ENCODE data around the gene DHRS12.

Gene DHRS12

GRCh38 chr13:51782026-51782710 is 21.8 kb downstream of the DHRS12 start:
- no peak for DNase-seq (ENCODE audit: low read depth in 3 of 3)

DNA sequence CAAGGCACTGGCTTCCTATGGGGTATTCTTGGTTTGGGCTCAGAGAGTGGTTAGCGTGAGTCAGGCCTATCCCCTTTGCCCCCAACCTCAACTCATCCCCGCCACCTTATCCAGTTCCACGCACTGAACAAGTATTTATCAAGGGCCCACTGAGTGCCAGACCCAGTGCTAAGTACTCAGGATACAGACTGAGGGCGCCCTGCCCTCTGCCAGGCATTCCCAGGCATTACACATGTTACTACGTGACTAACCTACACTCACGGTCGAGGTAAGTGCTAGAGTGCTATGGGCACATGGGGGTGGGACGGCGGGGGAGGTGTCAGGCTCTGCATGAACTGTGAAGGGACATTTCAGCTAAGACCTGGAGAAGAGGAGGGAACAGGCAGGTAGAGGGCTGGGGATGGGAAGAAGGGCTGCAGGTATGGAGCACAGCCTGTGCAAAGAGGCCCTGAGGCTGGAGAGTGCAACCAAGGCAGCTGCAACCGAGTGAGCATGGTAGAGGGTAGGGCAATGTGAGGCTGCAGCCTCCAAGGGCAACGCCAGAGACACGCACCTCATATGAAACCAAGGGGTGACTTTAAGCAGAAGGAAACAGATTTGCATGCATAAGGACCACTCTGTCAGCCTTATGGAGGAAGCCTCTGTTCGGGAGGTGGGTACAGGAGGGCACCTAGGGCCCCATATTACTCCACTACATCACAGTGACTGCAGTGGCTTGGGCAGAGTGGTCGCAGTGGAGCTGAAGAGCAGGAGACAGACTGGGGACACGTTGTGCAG is 22.5 kb downstream of the DHRS12 start:
- DNase-seq (ENCODE audit: low read depth in 3 of 3): no peak

DNA sequence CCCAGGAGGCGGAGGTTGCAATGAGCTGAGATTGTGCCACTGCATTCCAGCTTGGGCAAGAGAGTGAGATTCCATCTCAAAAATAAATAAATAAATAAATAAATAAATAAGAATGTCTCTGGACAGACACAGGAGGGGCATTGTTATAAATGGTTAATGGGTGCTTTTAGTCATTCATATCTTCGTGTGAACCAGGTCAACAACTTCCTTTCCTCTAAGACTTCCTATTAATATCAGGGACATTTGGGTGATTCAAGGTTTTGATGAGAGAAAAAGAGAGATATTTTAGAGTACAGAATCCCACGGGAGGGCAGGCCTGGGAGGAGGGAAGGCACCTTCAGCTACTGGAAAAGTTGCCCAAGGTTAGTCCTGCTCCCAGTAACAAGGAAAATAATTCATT is 23.9 kb downstream of the DHRS12 start:
- no peak for DNase-seq (ENCODE audit: low read depth in 3 of 3)

DNA sequence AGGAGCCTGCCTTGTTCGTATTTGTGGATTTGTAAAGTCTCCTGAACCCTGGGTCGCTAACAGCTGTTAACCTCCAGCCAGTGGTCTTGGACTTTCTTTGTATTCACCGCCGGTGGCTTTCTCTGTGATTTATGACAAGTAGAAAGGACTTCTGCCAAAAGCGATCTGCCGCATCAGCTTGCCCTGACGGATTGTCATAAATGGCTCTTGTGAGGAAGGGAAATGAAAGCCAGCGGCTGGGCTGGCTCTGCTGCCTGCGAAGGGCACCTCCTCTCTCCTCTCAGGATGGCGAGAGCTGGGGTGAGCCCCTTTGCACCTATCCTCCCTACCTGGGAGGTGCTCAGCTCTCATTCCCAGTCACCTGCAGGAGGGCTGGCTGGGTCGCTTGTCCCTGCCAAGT is 25.6 kb downstream of the DHRS12 start:
- no peak for DNase-seq (ENCODE audit: low read depth in 3 of 3)

DNA sequence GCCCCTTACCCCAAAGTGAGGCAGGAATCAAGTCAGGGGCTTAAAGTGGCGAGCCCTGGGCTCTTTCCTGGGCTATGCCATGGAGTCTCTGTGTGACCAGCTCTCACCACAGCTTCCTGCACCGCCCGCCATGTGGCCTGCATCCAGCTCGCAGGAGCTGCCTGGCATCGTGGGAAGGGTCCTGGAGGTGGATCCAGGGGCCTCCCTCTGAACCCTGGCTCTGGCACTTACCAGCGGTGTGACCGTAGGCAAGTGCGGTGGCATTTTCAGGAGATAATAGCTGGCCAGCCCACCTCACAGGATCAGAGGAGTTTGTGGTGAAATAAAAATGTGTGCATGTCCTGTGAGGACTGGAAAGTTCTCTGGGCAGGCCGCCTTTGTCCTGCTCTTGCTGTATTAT is 26.0 kb downstream of the DHRS12 start:
- DNase-seq (ENCODE audit: low read depth in 3 of 3): no peak

GRCh38 chr13:51776179-51776578 is 27.8 kb downstream of the DHRS12 start:
- DNase-seq (ENCODE audit: low read depth in 3 of 3): no peak

DNA sequence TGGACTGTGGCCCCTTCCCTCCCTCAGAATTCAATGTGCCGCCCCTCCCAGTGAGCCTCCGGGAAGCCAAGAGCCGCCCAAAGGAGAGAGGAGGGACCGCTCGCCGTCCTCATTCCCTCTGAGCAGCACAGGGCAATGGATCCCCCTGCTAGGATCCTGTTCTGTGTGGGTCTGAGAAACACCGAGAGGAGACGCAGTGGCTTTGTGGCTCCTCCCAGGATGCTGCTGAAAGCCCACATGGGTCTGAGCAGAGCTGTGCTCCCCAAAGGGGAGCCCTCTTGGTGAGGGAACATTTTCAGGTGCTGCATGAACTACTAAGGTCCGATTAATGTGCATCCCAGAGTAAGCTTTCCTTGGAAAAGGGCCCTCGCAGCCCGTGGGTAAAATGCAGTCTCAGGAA is 30.4 kb downstream of the DHRS12 start:
- no peak for DNase-seq (ENCODE audit: low read depth in 3 of 3)

- no peak for DNase-seq (ENCODE audit: low read depth in 3 of 3)
These were observed 31.2 kb downstream of the DHRS12 start for GRCh38 chr13:51772781-51773180.

DNA sequence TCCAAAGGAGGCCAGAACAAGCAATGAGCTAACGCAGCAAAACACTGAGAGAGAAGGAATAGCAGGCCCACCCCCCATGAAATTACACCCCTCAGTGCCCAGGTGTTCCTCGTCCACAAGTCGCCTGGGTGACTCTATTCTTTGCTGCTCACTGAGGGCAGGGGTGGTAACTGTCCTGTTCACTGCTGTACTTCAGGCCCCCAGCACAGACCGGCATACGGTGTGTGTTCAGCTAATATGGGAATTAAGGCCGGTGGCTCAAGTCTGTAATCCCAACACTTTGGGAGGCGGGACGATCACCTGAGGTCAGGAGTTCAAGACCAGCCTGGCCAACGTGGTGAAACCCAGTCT is 31.9 kb downstream of the DHRS12 start:
- DNase-seq (ENCODE audit: low read depth in 3 of 3): no peak

DNA sequence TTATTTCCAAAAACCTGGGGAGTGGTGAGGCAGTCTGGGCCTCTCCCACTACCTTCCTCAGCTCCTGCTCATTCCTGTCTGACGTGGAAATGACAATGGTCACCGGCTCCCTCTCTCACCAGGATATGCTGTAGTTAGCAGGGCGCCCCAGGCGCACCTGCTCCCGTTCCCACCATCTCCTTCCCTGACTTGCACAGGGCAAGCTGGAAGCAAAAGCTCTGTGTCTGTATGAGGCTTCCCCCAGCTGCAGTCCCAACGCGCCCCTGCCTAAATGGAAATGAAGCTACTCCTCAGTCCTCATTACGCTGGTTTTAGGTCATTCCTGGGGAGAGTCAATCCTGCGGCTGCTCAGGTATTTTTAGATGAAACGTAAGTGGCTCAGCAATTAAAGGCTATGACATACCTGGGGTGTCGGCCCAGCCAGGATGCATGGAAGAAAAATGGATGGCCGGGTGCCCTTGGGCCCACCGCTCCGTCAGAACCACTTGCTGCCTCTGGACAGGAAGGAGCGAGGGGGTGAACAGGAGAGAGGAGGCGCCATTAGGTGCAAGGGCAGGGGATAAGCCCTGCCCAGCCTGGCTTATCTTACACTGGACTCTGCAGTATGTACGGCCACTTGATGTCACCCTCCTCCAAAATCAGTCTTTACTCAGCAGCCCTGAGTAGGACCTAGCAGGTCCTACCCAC is 32.4 kb downstream of the DHRS12 start:
- DNase-seq (ENCODE audit: low read depth in 3 of 3): no peak

DNA sequence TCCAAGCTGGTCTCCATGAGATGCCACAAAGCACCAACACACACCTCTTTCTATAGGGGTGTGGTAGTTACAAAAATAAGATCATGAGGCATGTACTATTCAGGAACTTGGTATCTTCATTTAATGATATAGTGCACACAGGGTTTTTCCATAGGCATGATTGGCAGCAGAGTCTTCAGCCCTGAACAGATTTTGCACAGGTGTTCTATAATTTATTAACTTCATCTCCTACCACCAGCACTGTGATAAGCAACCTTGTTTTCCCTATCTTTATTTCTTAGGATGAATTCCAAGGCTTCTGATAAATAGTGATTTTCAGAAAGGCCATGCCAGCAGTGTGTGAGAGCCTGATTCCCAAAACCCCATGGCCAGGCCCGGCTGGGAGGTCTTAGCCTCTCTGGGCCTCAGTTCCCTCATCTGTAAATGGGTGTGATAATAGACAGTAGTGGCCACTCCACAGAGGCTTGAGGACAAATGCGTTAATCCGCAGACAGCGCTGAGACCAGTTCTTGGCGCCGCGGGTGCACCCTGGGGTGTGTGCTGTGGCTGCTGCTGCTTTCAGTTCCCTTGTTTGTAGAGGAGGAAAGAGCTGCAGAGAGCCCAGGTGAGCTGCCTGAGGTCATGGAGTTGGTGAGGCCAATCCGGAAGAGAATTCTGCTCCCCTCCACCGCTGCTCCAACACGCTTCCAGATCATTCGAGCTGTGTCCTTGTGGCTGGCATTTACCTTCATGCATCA is 33.1 kb downstream of the DHRS12 start:
- DNase-seq (ENCODE audit: low read depth in 3 of 3): no peak

DNA sequence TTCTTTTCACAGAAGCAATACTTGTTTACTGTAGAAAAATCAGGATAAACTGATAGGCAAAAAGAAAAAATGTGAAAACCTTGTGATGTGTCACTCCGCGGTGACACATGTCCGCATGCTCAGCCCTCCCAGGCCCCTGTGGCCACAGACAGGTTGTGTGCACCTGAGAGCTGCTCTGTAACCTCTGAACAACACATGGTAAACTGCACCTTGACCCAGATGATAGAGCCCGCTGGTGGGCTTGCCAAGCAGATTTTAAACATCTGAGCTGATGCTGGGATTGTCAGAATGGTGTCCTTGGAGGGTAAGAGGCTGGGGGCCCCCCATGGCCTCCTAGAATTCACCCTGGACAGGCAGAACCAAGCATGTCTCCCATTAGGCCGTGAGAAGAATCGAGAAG is 33.8 kb downstream of the DHRS12 start:
- DNase-seq (ENCODE audit: low read depth in 3 of 3): no peak

DNA sequence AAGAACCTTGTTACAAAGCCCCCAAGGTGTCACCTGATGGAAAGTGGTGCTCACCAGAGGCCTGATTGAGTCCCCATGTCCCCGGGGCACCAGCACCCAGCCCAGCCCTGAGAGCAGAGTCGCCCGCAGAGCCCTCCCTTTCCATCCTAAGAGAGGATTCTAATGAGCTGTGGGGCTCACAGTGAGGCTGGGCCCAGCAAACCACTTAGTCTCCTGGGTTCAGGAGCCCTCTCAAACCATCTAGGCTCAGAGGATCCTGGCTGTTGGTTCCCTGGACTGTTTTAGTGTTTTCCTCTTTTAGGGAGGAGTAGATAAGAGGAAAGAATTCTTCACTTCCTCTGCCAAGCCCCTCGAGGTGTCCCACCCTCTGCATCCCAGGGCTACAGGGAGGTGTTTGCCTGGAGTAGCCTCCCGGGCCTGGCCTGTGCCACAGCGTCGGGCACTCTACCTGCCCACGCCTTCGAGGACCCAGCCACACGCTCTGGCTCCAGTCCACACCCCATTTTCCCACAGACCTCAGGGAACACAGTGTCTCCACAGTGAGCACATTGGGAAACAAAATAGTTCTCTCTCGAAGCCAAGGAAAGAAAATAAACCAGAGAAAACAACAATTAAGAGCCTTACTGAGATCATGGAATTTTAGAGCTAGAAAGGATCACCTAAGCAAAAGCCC is 34.4 kb downstream of the DHRS12 start:
- DNase-seq (ENCODE audit: low read depth in 3 of 3): no peak

GRCh38 chr13:51768976-51769375 is 35.0 kb downstream of the DHRS12 start:
- DNase-seq (ENCODE audit: low read depth in 3 of 3): no peak

GRCh38 chr13:51768378-51768921 is 35.5 kb downstream of the DHRS12 start:
- no peak for DNase-seq (ENCODE audit: low read depth in 3 of 3)

- no peak for DNase-seq (ENCODE audit: low read depth in 3 of 3)
These were observed 36.9 kb downstream of the DHRS12 start for GRCh38 chr13:51767100-51767499.

- no peak for DNase-seq (ENCODE audit: low read depth in 3 of 3)
These were observed 38.8 kb downstream of the DHRS12 start for GRCh38 chr13:51765142-51765515.

DNA sequence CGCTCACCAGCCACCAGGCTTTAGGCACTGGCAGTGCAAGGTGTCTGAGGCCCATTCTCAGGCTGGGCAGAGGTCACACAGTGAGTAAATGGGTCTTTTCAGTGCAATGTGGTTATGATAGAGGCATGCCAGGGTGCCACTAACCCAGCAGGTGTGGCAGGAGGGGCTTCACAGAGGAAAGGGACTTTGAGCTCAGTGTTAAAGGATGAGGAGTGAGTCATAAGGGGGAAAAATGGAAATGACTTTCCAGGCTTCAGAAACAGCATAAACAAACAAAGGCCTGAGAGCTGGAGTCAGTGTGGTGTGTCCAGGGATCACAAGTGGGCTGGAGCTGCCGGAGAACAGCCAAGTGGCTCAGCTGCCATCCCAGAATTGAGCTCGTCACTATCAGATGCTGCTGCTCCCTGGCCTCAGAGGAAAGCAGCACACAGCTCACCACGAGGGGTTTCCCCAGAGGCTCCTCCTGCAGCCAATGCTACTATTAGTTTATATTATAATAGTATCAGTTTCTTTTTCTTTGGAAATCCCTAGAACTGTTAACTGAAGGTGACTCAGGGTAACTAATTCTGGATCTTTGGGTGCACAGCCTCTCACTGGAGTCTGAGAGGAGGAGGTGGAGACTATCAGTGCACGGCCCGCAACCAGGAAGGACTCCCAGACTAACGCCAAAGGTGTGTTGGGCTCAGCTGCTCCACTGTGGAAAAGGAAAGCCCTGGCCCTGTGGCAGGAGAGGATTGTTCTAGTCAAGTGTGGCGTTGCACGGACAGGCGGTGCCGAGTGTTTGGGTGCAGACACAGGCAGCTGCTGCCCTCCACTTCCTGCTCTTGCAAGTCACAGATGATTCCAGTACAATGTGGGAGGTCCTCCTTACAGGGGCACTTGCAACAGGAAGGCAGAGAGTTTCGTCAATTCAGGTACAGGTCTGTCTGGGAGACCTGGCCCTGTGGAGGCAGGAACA is 39.5 kb downstream of the DHRS12 start:
- peak; percentile 46 to 70 (median 53) for DNase-seq (ENCODE audit: low read depth in 3 of 3)

DNA sequence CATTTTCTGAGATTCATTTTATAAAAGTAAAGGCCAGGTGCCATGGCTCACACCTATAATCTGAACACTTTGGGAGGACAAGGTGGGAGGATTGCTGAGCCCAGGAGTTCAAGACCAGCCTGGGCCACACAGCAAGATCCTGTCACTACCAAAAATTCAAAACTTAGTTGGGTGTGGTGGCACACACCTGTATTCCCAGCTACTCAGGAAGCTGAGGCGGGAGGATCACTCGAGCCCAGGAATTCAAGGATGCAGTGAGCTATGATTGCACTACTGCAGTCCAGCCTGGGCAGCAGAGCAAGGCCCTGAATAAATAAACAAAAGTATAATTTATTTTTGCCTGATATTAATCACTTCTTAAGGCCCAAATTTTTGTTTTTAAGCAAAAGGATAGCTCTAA is 40.5 kb downstream of the DHRS12 start:
- DNase-seq (ENCODE audit: low read depth in 3 of 3): no peak

GRCh38 chr13:51761643-51762350 is 42.2 kb downstream of the DHRS12 start:
- DNase-seq (ENCODE audit: low read depth in 3 of 3): no peak

Measured in stimulated activated CD4-positive, alpha-beta T cell treated with anti-CD3 and anti-CD28 coated beads, TNF-alpha, amount 100 ng/mL, for 24 hours (primary cell).